Aorta (tissue), 5 donors: Measurements from ENCODE around the gene QTRT2. TPM values are rescaled to one million over a fixed set of nuclear protein-coding genes. Genes with fewer than 3 reads are reported as not detected.

Experiments
- ATAC-seq: fragments of 200-7000 bp; cut with Tn5 transposase; one replicate; pipeline ENCODE4 v1.9.1; 2022; ENCODE audit warnings: moderate library complexity; ENCODE audit not compliant: low FRiP score
- DNase-seq, 2 donors: peaks; one replicate each; pipeline ENCODE4 v3.0.0-alpha.2; 2020
- H3K27ac ChIP-seq, 2 donors: one replicate each; pipeline ENCODE4 v1.5.1; 2013; ENCODE audit warnings: low read length in 2 of 2, mild to moderate bottlenecking in 2 of 2, moderate library complexity in 2 of 2, control low read depth in 1 of 2, inconsistent platforms in 1 of 2, low read depth in 1 of 2
- H3K27me3 ChIP-seq, 2 donors: one replicate each; pipeline ENCODE4 v1.6.1; 2013; ENCODE audit warnings: control low read depth in 1 of 2, low read length in 1 of 2, mild to moderate bottlenecking in 1 of 2, moderate library complexity in 1 of 2; ENCODE audit not compliant: insufficient read depth in 2 of 2, control insufficient read depth in 1 of 2
- H3K36me3 ChIP-seq, 2 donors: one replicate each; pipeline ENCODE4 v1.6.1; 2013; ENCODE audit warnings: control low read depth in 1 of 2, low read length in 1 of 2, mild to moderate bottlenecking in 1 of 2; ENCODE audit not compliant: insufficient read depth in 2 of 2, control insufficient read depth in 1 of 2
- H3K4me1 ChIP-seq, 2 donors: one replicate each; pipeline ENCODE4 v1.6.1; 2013; ENCODE audit warnings: low read length in 2 of 2, control low read depth in 1 of 2, mild to moderate bottlenecking in 1 of 2, moderate library complexity in 1 of 2; ENCODE audit not compliant: insufficient read depth in 2 of 2, control insufficient read depth in 1 of 2
- H3K4me3 ChIP-seq, 2 donors: one replicate each; pipeline ENCODE4 v1.5.1; 2013; ENCODE audit warnings: low read length in 2 of 2, control low read depth in 1 of 2, mild to moderate bottlenecking in 1 of 2
- H3K9me3 ChIP-seq: one replicate; pipeline ENCODE4 v1.6.1; 2013; ENCODE audit warnings: mild to moderate bottlenecking, low read length; ENCODE audit not compliant: control insufficient read depth
- WGBS, 2 donors: extraction: QIAGEN DNeasy Blood & Tissue Kit; methylation state at CpG; one replicate each; pipeline ENCODE4 v1.1.7; 2013; 5-methylcytosine and 5-hydroxymethylcytosine counted together
- intact Hi-C, 2 donors: fragments of 100-400 bp; cut with DNase I; formaldehyde crosslinking; loops; one replicate each; pipeline versions ENCODE4 v1.14.2 to v1.15.0; 2022
- polyA plus RNA-seq, 2 donors: library from polyadenylated mRNA; stranded (reverse); fragments of 200-250 nt; gene quantifications; one replicate each; pipeline ENCODE4 v1.2.3, GENCODE V29; 2013
- total RNA-seq, 2 donors: library from RNA; stranded (reverse); fragmentation: NEBNext Ultra II Directional; extraction: Animal tissue kit (Norgen Biotek cat#: 25700); gene quantifications; one replicate each; pipeline ENCODE4 v1.2.1, GENCODE V29; 2021
- donor health status: healthy with polysubstance abuse.
- donor health status: Bipolar disorder and iron deficiency.
- donor health status: DM: no; HTN: no; CAD: no.
- donor health status: DM: no; HTN: no; CAD: no.
- donor health status: DM: yes; HTN: yes; CAD: no.

Gene QTRT2
- total and polyA plus RNA-seq, 4 donors = 4.5 to 23.4 (median 10.4) TPM

- no peak overlapping the region for H3K4me3 ChIP-seq
- no peaks in the 10 kb centered on the region for H3K9me3 ChIP-seq
- DNase-seq (no peak), ATAC-seq (no peak)
- 94 to 97% methylated on average over 2 of the region's 2 CpGs for WGBS, 2 donors
- no peak overlapping the region for H3K27ac ChIP-seq
- peaks cover 0 to 2% of the 10 kb centered on the region in 2 donors for H3K4me1 ChIP-seq
- intact Hi-C loops = no loop called here
- H3K27me3 ChIP-seq = no peaks in the 10 kb centered on the region
- peaks cover 2 to 12% of the 10 kb centered on the region in 2 donors for H3K36me3 ChIP-seq
Measured at GRCh38 chr3:114086356-114086755, 29.8 kb downstream of the QTRT2 start.

GRCh38 chr3:114089675-114090074 lies 33.1 kb downstream of the QTRT2 start:
- Histone ChIP-seq H3K4me1 (peaks cover 0 to 2% of the 10 kb centered on the region in 2 donors), H3K4me3 (no peak overlapping the region), H3K9me3 (no peaks in the 10 kb centered on the region), H3K36me3 (peaks cover 2 to 8% of the 10 kb centered on the region in 2 donors), H3K27me3 (no peaks in the 10 kb centered on the region), H3K27ac (no peak overlapping the region)
- ATAC-seq = no peak
- intact Hi-C loops = no loop called here
- DNase-seq = no peak

- no peak overlapping the region for H3K27ac ChIP-seq
- no peak overlapping the region for H3K4me3 ChIP-seq
- DNase-seq (no peak), ATAC-seq (peak; percentile 38)
- H3K9me3 ChIP-seq = no peaks in the 10 kb centered on the region
- intact Hi-C loops = no loop called here
- whole genome bisulfite sequencing, 2 donors = 45 to 49% methylated on average over 13 of the region's 13 CpGs
- peaks cover 0 to 3% of the 10 kb centered on the region in 2 donors for H3K36me3 ChIP-seq
- peaks cover 0 to 2% of the 10 kb centered on the region in 2 donors for H3K4me1 ChIP-seq
- H3K27me3 ChIP-seq = no peaks in the 10 kb centered on the region
Measured at GRCh38 chr3:114092151-114093015, 35.8 kb downstream of the QTRT2 start.

- intact Hi-C loops = no loop called here
- H3K4me1 ChIP-seq = peaks cover 0 to 2% of the 10 kb centered on the region in 2 donors
- H3K36me3 ChIP-seq = no peaks in the 10 kb centered on the region
- no peak for DNase-seq
- no peak overlapping the region for H3K4me3 ChIP-seq
- no peak overlapping the region for H3K27ac ChIP-seq
- ATAC-seq = no peak
- H3K9me3 ChIP-seq = no peaks in the 10 kb centered on the region
- WGBS, 2 donors = 4 to 6% methylated on average over 3 of the region's 3 CpGs
- no peaks in the 10 kb centered on the region for H3K27me3 ChIP-seq
Measured at GRCh38 chr3:114093016-114093380, 36.5 kb downstream of the QTRT2 start.

- intact Hi-C loops = no loop called here
- Histone ChIP-seq H3K27ac (no peak overlapping the region), H3K27me3 (no peaks in the 10 kb centered on the region), H3K4me3 (no peak overlapping the region), H3K9me3 (no peaks in the 10 kb centered on the region), H3K4me1 (peaks cover 0 to 2% of the 10 kb centered on the region in 2 donors), H3K36me3 (no peaks in the 10 kb centered on the region)
- ATAC-seq = no peak
- DNase-seq = peak in 1 of 2 donors; percentile 55
- WGBS, 2 donors = 50 to 53% methylated on average over 2 of the region's 2 CpGs
Measured at GRCh38 chr3:114093596-114093995, 37.1 kb downstream of the QTRT2 start.

GRCh38 chr3:114095796-114096195 lies 39.3 kb downstream of the QTRT2 start:
- Histone ChIP-seq H3K27ac (no peak overlapping the region), H3K36me3 (no peaks in the 10 kb centered on the region), H3K4me3 (no peak overlapping the region), H3K4me1 (peaks cover 0 to 2% of the 10 kb centered on the region in 2 donors), H3K9me3 (no peaks in the 10 kb centered on the region), H3K27me3 (no peaks in the 10 kb centered on the region)
- DNase-seq = no peak
- 79 to 80% methylated on average over 3 of the region's 3 CpGs for WGBS, 2 donors
- no peak for ATAC-seq
- intact Hi-C loops = no loop called here

- H3K27ac ChIP-seq = no peak overlapping the region
- H3K4me3 ChIP-seq = no peak overlapping the region
- no peaks in the 10 kb centered on the region for H3K27me3 ChIP-seq
- H3K9me3 ChIP-seq = no peaks in the 10 kb centered on the region
- 29 to 50% methylated on average over 1 of the region's 1 CpG for WGBS, 2 donors
- no peaks in the 10 kb centered on the region for H3K36me3 ChIP-seq
- DNase-seq = no peak
- intact Hi-C loops = no loop called here
- ATAC-seq = no peak
- H3K4me1 ChIP-seq = no peaks in the 10 kb centered on the region
Measured at GRCh38 chr3:114101101-114101500, 44.6 kb downstream of the QTRT2 start.

GRCh38 chr3:114103181-114103580 lies 46.6 kb downstream of the QTRT2 start:
- WGBS, 2 donors = 92 to 93% methylated on average over 27 of the region's 27 CpGs

GRCh38 chr3:114103858-114104257 lies 47.3 kb downstream of the QTRT2 start:
- H3K4me1 ChIP-seq = no peaks in the 10 kb centered on the region
- WGBS, 2 donors = 93 to 96% methylated on average over 4 of the region's 4 CpGs
- intact Hi-C loops = no loop called here
- DNase-seq (no peak), ATAC-seq (no peak)
- no peaks in the 10 kb centered on the region for H3K9me3 ChIP-seq
- H3K27me3 ChIP-seq = no peaks in the 10 kb centered on the region
- H3K4me3 ChIP-seq = no peak overlapping the region
- H3K27ac ChIP-seq = no peak overlapping the region
- no peaks in the 10 kb centered on the region for H3K36me3 ChIP-seq

More at GRCh38 chr3:114103181-114103580, 46.6 kb downstream of the QTRT2 start:
- Histone ChIP-seq H3K36me3 (no peaks in the 10 kb centered on the region), H3K9me3 (no peaks in the 10 kb centered on the region), H3K27ac (no peak overlapping the region), H3K27me3 (no peaks in the 10 kb centered on the region), H3K4me3 (no peak overlapping the region), H3K4me1 (no peaks in the 10 kb centered on the region)
- ATAC-seq = no peak
- DNase-seq = no peak
- intact Hi-C loops = no loop called here
